Smooth muscle cell (in vitro differentiated cells): ENCODE measurements around the gene SLC26A8. TPM values are rescaled to one million over a fixed set of nuclear protein-coding genes. Genes with fewer than 3 reads are reported as not detected.

ENCODE experiments used
- DNase-seq: peaks from one replicate; lab custom pipeline; 2025; ENCODE audit not compliant: unreplicated experiment; lab: John Stamatoyannopoulos, UW
- H2AFZ ChIP-seq: fragments of 200-600 bp; sonication (generic); 2 replicates; pipeline ENCODE4 v1.6.0; 2016; ENCODE audit warnings: antibody characterized with exemption, low read depth, mild to moderate bottlenecking
- H3F3A ChIP-seq: fragments of 200-600 bp; sonication (generic); 2 replicates; pipeline ENCODE4 v1.6.0; 2017; ENCODE audit warnings: antibody characterized with exemption, low read depth
- H3K27ac ChIP-seq: fragments of 200-600 bp; sonication (generic); 2 replicates; pipeline ENCODE4 v1.5.1; 2016; ENCODE audit warnings: low read depth, mild to moderate bottlenecking
- H3K27me3 ChIP-seq: fragments of 200-600 bp; sonication (generic); 2 replicates; pipeline ENCODE4 v1.6.1; 2016; ENCODE audit warnings: low read depth, mild to moderate bottlenecking
- H3K36me3 ChIP-seq: fragments of 200-600 bp; sonication (generic); 2 replicates; pipeline ENCODE4 v1.5.1; 2016; ENCODE audit warnings: low read depth
- H3K4me1 ChIP-seq: fragments of 200-600 bp; sonication (generic); 2 replicates; pipeline ENCODE4 v1.5.1; 2016; ENCODE audit warnings: low read depth
- H3K4me2 ChIP-seq: fragments of 200-600 bp; sonication (generic); 2 replicates; pipeline ENCODE4 v1.6.0; 2016; ENCODE audit warnings: mild to moderate bottlenecking
- H3K4me3 ChIP-seq: fragments of 200-600 bp; sonication (generic); 2 replicates; pipeline ENCODE4 v1.5.1; 2016; ENCODE audit warnings: mild to moderate bottlenecking
- H3K79me2 ChIP-seq: fragments of 200-600 bp; sonication (generic); 2 replicates; pipeline ENCODE4 v1.6.0; 2016; ENCODE audit warnings: low read depth, mild to moderate bottlenecking
- H3K9ac ChIP-seq: fragments of 200-600 bp; sonication (generic); 2 replicates; pipeline ENCODE4 v1.6.0; 2016; ENCODE audit warnings: low read depth
- H3K9me3 ChIP-seq: fragments of 200-600 bp; sonication (generic); replicated peaks from 2 replicates; pipeline ENCODE4 v1.5.1; 2016; ENCODE audit warnings: low read depth
- H4K20me1 ChIP-seq: fragments of 200-600 bp; sonication (generic); 2 replicates; pipeline ENCODE4 v1.6.0; 2016; ENCODE audit warnings: low read depth
- CTCF ChIP-seq: fragments of 200-600 bp; sonication (generic); IDR thresholded peaks from 2 replicates; pipeline ENCODE4 v1.5.1; 2017; ENCODE audit warnings: borderline replicate concordance, mild to moderate bottlenecking, antibody characterized with exemption; ENCODE audit not compliant: insufficient read depth, poor library complexity, severe bottlenecking
- WGBS: methylation state at CpG from one replicate; pipeline ENCODE4 v1.1.7; 2016; ENCODE audit warnings: low lambda C conversion rate; 5-methylcytosine and 5-hydroxymethylcytosine counted together
- polyA plus RNA-seq: library from polyadenylated mRNA; unstranded; fragments of >200 nt; fragmentation: Nextera tagmentation; extraction: Ambion mirVana; gene quantifications from 2 replicates; pipeline ENCODE4 v1.2.1, GENCODE V29; 2016
- total RNA-seq: library from RNA; depleted of rRNA; stranded (reverse); fragments of >200 nt; gene quantifications from 2 replicates; pipeline ENCODE4 v1.2.3, GENCODE V29; 2014

SLC26A8 gene
- total and polyA plus RNA-seq, 2 experiments from 2014 or later: 0.09 TPM; not detected in 1

GRCh38 chr6:35969646-35970045 is 54.8 kb downstream of the SLC26A8 start:
- H3K27ac ChIP-seq: no peak overlapping the region
- H3K9me3 ChIP-seq: no peaks in the 10 kb centered on the region
- H2AFZ ChIP-seq: peak overlapping the region; percentile 2
- no peaks in the 10 kb centered on the region for H4K20me1 ChIP-seq
- no peaks in the 10 kb centered on the region for H3K4me1 ChIP-seq
- TF ChIP-seq CTCF: no peak
- no peaks in the 10 kb centered on the region for H3K79me2 ChIP-seq
- H3K27me3 ChIP-seq: no peaks in the 10 kb centered on the region
- no peaks in the 10 kb centered on the region for H3F3A ChIP-seq
- H3K4me3 ChIP-seq: no peak overlapping the region
- H3K9ac ChIP-seq: no peak overlapping the region
- H3K4me2 ChIP-seq: no peak overlapping the region
- DNase-seq: no peak
- no peaks in the 10 kb centered on the region for H3K36me3 ChIP-seq

DNA sequence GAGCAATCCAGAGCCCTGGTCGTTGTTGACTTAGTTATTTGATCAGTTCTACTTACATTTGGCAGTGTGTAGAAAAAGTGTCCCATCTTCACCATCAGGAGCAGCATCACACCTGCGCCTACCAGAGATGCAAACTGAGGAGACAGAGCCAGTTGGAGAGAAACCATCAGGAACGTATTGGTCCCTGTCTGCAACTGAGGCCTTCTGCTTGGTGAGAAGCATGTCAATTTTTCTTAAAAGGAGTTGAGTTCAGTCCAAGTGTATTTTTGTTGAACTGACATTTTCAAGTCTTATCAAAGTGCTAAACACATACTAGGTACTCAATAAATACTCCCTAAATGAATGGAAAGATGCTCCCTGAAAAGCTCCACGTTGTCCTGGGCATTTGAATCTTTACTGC is 55.6 kb downstream of the SLC26A8 start:
- Histone ChIP-seq H4K20me1 (no peaks in the 10 kb centered on the region), H3K9me3 (no peaks in the 10 kb centered on the region), H3K4me3 (no peak overlapping the region), H3K4me2 (no peak overlapping the region), H3K9ac (no peak overlapping the region), H3K4me1 (no peaks in the 10 kb centered on the region), H3K27ac (no peak overlapping the region), H2AFZ (no peak overlapping the region), H3K27me3 (no peaks in the 10 kb centered on the region), H3K79me2 (no peaks in the 10 kb centered on the region), H3K36me3 (no peaks in the 10 kb centered on the region), H3F3A (no peaks in the 10 kb centered on the region)
- no peak for DNase-seq
- 94% methylated on average over 4 of the region's 4 CpGs for WGBS
- TF ChIP-seq CTCF: no peak

GRCh38 chr6:35967076-35967774 is 57.2 kb downstream of the SLC26A8 start:
- no peak for DNase-seq
- H3K9me3 ChIP-seq: no peaks in the 10 kb centered on the region

More at GRCh38 chr6:35967076-35967774, 57.2 kb downstream of the SLC26A8 start:
- Histone ChIP-seq H3K27ac (no peak overlapping the region), H3K4me3 (no peak overlapping the region), H2AFZ (no peak overlapping the region), H3K9ac (no peak overlapping the region), H3F3A (no peaks in the 10 kb centered on the region), H3K79me2 (no peaks in the 10 kb centered on the region), H3K4me1 (no peaks in the 10 kb centered on the region), H3K27me3 (no peaks in the 10 kb centered on the region), H4K20me1 (no peaks in the 10 kb centered on the region), H3K4me2 (no peak overlapping the region), H3K36me3 (no peaks in the 10 kb centered on the region)
- WGBS: 89% methylated on average over 4 of the region's 4 CpGs
- no peak for TF ChIP-seq CTCF
